Activated CD4-positive, alpha-beta T cell treated with anti-CD3 and anti-CD28 coated beads, Interleukin-2, amount 50 U/mL, for 16 hours (primary cell): ENCODE results near the gene NFKBIE.
"Not testable (repeated sequence)": the region's sequence is repeated elsewhere in the genome, so short reads cannot be mapped to it uniquely, and the experiment has no call there.

Source experiments
- DNase-seq: peaks from one replicate; pipeline ENCODE4 v3.0.0-alpha.2; 2020

The NFKBIE gene

GRCh38 chr6:44265007-44265721, at the start of gene NFKBIE:
Gene NFKBIE, minus strand, starts transcription at chr6:44265551. Its CDS starts 205 bp downstream, at chr6:44265346.
- peak; percentile 96 for DNase-seq

- DNase-seq: not testable (repeated sequence)
Measured at GRCh38 chr6:44314657-44315056, 49.3 kb upstream of the NFKBIE start.

DNA sequence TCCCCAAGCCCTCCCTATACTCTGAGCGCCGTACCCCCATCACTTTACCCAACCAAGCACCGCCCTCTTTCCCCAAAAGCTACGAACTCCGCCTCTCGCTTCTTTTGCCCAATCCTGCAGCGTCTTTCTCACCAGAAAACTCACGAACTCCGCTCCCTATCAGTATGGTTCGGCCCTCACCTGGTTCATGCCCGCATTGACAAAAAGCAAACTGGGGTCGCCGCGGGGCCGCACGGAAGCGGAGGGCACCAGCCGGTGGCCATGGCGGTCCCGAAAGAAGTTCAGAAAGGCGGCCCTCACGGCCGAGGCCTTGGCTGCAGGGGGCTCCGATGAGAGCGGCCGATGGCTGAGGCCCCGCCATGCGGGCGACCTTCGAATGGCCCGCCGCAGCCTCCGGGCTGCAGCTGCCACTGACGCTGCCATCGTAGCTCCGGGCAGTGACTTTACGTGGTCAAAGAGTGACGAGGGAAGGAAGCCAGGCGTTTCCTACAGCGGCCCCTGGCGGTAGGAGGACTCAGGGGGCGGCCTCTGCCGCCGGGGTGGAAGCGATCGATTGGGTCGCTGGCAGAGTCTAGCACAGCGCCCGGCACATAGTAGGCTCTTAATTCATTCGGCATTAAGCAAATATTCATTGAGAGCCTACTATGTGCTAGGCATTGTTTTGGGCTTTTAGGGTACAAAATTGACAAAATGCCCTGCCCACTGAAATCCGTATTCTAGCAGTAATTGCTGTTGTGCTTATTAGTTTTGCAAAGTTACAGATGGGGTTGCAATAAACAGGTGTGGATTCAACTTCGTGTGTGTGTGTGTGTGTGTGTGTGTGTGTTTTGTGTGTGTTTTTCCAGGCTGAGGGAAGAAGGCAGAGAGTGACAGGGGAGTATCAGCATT, 47.8 kb upstream of the NFKBIE start, which contains the start of gene AARS2:
TSS of gene AARS2 (minus strand) at position 447 of the 888 bp plus-strand sequence. CDS start at position 423, 24 bp downstream.
- peak; percentile 94 for DNase-seq

DNA sequence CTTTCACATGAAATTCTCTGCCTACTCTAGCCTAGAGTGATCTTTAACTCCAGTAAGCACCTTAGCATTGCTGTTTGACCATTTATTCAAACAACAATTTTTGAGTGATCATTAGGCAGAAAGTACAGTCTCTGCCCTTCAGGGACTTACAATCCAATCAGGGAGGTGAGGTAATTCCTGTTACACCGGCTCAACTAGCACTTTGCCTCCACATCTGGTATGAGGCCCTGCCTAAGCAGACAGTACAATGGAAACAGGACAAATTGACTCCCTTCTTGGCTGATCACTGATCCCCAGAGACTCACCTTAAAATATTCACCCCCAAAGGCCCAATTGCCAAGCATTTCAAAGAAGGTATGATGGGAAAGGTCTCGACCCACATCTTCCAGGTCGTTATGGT, 46.4 kb upstream of the NFKBIE start:
- no peak for DNase-seq

DNA sequence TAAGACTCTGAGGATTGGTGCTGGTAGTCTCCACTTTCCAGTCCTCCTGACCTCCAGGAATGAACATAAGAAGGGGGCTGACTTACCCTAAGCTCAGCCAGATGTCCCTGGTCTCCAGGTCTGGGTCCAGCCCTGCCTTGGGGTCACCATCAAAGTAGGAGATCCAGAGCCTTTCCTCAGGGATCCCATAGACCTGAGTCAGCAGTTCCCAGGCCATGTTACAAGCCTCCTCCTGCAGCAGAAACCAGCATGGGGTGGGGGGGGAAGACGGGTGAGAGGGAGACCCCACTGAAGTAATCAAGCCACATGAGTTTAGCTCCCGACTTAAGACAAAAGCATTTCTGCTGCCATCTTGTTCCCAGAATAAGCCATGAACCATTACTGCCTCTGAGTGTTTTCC, 46.0 kb upstream of the NFKBIE start:
- no peak for DNase-seq

DNA sequence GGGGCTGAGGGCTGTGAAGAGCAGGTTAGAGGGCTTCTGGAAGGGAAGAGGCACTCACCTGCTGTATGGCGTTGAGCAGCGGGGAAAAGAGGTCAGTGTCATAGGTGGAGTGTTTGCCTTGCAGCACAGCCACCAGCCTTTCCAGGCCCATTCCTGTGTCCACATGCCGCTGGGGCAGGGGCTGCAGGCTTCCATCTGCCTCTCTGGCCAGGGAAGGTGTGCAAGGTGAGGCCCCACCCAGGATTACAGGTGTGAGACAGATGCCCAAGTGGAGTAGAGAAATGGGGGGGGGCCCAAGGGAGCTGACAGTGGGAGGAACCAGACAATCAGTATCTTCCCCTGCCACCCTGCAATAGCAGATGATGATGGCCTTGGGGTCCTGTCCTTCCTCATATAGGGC, 44.9 kb upstream of the NFKBIE start:
- DNase-seq: no peak

DNA sequence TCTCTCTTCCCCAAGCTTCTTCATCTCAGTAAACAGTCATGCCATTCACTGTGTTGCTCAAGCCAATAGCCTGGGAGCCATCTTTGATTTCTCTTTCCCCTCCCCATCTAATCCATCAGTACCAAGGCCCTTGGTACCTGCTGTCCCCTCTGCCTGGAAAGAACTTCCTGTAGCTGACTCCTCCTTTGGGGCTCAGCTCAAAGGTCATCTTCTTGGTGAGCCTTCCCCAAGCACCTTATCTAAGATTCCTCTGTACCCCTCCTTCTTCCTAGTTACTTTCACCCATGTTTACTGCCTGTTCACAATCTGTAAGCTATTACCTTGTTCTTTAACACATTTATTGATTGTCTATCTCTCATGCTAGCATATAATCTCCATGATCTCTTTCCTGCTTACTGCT, 44.3 kb upstream of the NFKBIE start:
- DNase-seq: no peak

DNA sequence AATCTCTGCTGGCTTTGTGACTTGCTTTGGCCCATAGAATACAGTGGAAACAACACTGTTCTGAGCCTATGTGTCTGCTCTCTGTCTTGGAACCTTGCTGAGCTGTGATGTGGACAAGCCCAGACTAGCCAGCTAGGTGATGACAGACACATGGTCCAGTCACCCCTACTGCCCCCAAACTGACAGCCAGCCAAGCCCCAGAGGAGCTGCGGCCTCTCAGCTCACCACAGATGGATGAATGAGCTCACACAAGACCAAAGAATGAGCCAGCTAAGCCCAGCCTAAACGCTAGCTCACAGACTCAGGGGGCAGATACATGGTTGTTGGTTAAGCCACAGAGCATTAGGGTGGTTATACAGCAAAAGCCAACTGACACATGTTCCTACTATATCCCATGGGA, 43.7 kb upstream of the NFKBIE start:
- DNase-seq: no peak

GRCh38 chr6:44307217-44307616, 41.9 kb upstream of the NFKBIE start:
- no peak for DNase-seq

- no peak for DNase-seq
Measured at GRCh38 chr6:44306710-44307109, 41.4 kb upstream of the NFKBIE start.

DNA sequence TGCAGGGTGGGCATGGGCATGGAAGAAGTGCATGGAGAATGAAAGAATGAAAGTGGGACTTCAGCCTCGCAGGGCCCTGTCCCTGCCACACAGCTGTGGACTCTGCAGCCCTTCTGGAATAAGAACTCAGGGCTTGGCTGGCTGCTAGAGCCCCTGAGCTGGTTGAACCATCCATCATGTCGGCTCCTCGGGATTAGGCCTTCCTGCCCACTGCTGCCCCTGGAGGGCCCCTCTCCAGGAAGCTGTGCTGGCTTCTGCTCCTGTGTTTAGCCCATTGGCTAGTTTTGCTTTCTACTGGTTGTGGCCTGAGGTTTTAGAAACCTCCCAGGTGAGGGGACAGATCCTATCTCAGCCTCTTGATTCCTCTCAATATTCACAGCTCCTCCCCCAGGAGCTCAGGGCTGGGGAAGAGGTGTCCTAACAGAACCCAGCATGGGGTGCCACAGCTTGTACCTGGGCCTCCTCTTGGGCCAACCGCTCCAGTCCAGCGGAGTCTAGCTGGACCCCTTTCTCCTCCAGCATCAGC, 39.9 kb upstream of the NFKBIE start:
- DNase-seq: no peak

GRCh38 chr6:44304282-44305199, 39.2 kb upstream of the NFKBIE start:
- DNase-seq: peak; percentile 40

DNA sequence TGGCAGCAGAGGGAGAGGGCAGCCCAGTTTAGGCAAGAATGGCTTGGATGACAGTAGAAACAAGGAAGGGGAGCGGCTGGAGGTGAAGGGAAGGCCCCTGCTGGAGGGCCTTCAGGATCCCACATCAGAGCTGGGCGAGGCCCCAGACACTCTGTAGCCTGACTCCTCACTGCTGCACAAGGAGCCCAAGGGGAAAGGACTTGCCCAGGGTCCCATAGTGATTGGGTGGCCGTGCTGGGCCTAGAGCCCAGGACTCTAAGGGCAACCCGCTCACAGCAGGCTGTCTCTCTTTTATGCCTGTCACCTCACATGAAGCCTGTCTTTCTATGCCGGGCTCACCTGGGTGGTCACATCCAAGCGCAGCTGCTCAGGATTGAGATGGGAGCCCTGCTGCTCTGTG, 38.5 kb upstream of the NFKBIE start:
- no peak for DNase-seq

GRCh38 chr6:44302856-44303255, 37.5 kb upstream of the NFKBIE start:
- DNase-seq: no peak

DNA sequence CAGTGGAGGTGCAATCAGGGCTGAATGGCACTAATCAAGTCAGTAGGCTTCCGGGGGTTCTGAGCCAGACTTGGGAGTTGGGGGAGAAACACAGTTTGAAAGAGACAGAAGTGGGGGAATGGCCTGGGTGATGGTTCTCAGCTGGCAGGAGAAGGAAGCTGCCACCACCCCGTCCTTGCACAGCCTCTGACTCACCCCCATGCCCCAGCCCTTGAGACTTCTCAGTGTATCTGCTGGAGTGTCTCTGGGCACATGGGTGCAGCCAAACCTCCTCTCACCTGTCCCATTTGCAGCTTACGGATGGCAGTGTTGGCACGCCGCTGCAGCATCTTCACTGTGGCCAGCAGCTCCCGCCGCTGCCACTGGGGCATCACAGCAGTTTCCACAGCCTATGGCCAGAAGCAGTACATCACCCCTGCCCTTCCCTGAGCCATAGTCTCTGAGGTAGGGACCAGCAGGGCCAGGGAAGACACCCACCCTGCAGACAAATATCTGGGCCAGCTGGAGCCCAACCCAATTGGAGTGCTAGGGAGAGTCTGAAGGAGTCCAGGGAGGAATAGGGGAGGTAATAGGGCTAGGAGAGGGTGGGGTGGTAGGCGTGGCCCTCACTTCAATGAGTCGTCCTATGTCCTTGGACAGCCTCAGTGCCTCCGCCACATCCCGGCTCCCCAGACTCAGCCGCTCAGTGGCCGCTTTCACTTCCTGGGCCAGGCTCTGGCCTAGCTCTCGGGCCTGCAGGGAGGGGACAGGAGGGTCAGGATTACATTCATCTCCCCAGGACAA, 36.6 kb upstream of the NFKBIE start:
- no peak for DNase-seq

DNA sequence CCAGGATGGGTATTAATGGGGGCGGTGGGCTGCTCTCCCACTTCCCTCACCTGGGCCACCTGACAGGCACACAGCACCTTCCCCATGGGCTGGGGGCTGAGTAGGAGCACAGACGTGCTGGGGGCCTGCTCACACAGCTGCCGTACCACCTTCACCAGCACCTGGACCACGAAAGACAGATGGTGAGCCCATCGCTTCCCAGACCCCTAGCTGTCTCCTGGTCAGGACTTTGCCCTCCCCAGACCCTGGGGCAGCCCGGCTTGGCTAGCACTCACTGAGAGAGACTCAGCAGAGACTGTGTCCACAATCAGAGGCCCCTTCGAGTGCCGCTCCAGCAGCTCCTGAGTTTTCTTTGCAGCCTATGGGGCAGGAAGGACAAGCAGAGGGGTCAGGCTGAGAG, 35.8 kb upstream of the NFKBIE start:
- no peak for DNase-seq

DNA sequence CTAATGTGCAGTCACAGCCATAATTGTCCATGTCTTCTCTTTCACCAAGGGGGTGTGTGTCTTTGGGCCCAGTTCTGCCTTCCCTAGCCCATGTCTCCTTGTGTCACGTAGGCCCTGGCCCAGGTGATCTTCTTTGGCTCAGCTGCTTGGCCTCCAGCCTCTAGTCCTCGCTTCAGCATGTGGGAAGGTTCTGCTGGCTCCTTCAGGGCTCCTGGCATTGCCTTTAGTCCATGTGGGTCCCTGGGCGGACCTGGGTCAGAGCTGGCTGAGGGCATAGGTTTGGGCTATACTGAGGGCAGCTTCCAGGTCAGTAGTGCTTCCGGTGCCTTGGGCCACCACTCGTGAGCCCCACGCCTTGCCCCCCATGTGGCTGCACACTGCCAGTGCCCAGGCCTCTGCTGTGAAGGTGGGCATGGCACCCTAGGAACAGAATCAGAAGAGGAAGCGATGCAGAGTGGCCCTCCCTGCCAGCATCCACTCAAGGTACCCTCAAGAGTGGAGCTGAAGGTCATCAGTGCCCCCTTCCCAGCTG, 35.0 kb upstream of the NFKBIE start:
- no peak for DNase-seq

DNA sequence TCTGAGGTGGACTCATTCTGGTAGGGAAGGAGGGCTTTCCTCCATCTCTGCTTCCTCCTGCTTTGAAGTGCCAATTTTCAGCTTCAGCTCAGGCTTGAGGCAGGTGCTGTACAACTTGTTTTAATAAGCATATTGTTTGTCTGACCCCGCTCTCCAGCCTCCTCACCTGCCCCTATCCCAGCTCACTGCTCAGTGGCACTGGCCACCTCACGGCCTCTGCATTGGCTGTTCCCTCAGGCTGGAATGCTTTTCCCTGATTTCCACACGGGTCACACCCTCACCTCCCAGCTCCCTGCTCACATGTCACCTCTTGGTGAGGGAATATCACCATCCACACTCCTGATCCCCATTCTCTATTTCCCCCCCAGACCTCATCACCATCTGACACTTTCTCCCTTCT, 33.5 kb upstream of the NFKBIE start:
- no peak for DNase-seq

DNA sequence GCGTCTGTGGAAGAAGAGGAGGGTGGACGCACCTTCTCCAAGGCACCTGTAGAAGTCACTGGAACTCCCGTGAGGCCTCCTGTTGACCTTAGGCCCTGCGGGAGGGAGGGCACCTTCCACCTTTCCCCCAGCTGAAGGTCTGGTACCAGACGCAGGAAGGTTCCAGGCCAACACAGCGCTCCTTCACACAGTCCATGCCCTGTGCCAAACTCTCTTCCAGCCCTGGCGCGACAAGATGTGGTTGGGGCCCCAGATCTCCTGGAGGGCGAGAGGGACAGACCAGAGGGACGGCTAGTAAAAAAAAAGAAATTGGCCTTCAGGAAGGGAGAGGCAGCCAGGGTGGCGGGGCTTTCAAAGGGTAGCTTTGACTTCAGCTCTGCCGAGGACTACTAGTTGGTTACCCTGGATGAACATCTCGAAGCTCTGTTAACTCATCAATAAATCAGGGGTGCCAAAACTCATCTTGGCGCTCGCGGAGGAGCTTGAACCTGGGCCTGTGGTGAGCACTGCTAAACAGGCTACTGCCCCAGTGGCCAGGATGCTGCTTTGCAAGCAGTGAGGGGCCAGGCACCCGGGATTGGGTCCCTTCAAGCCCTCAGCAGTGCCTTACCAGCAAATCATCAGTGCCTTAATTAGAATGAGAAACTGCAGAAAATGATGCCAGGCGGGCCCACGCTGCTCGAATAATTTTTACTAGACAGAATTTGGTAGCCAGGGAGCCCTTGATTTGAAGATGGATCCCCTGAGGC, 32.9 kb upstream of the NFKBIE start:
- DNase-seq: no peak
